GM18951 (cell line): Measurements from ENCODE around the gene GPBAR1.

ENCODE experiments used
- POLR2A ChIP-seq: IDR thresholded peaks from 4 replicates; pipeline ENCODE4 v1.6.1; 2011; ENCODE audit warnings: mild to moderate bottlenecking; ENCODE audit not compliant: insufficient read length, insufficient read depth; ENCODE audit errors: extremely low read depth
- in situ Hi-C: fragments of 300-500 bp; cut with MboI; formaldehyde crosslinking; loops from one replicate; pipeline ENCODE4 v1.12.0; 2022; ENCODE audit warnings: low sequenced_read_pairs, mixed read lengths, inconsistent platforms; ENCODE audit not compliant: unreplicated experiment

The GPBAR1 gene

GRCh38 chr2:218290316-218291261 is 29.8 kb downstream of the GPBAR1 start:
- in situ Hi-C loops: no loop called here
- TF ChIP-seq POLR2A: no peak

- no peak for TF ChIP-seq POLR2A
- in situ Hi-C loops: no loop called here
Observed at GRCh38 chr2:218291318-218292047, 30.7 kb downstream of the GPBAR1 start.

GRCh38 chr2:218292048-218293014 is 31.5 kb downstream of the GPBAR1 start, which contains the start of gene TMBIM1:
Gene TMBIM1, minus strand, starts transcription at chr2:218292503. Its CDS starts 10,362 bp downstream, at chr2:218282141.
- in situ Hi-C loops: no loop called here
- TF ChIP-seq POLR2A: peak; percentile 50

GRCh38 chr2:218293715-218294429 is 33.1 kb downstream of the GPBAR1 start:
- in situ Hi-C loops: no loop called here

GRCh38 chr2:218294430-218295022 is 33.7 kb downstream of the GPBAR1 start:
- in situ Hi-C loops: no loop called here
- TF ChIP-seq POLR2A: no peak

More at GRCh38 chr2:218293715-218294429, 33.1 kb downstream of the GPBAR1 start:
- no peak for TF ChIP-seq POLR2A

- in situ Hi-C loops: no loop called here
- TF ChIP-seq POLR2A: no peak
Observed at GRCh38 chr2:218295029-218295428, 34.2 kb downstream of the GPBAR1 start.

- no peak for TF ChIP-seq POLR2A
- in situ Hi-C loops: no loop called here
Observed at GRCh38 chr2:218296200-218296599, 35.4 kb downstream of the GPBAR1 start.

- no peak for TF ChIP-seq POLR2A
- in situ Hi-C loops: no loop called here
Observed at GRCh38 chr2:218296847-218297246, 36.0 kb downstream of the GPBAR1 start.

- no peak for TF ChIP-seq POLR2A
- in situ Hi-C loops: no loop called here
Observed at GRCh38 chr2:218298314-218298875, 37.6 kb downstream of the GPBAR1 start.

- in situ Hi-C loops: no loop called here
- TF ChIP-seq POLR2A: no peak
Observed at GRCh38 chr2:218300141-218300540, 39.3 kb downstream of the GPBAR1 start.

- in situ Hi-C loops: no loop called here
- no peak for TF ChIP-seq POLR2A
Observed at GRCh38 chr2:218301176-218301819, 40.5 kb downstream of the GPBAR1 start.
